Activated CD4-positive, alpha-beta T cell treated with anti-CD3 and anti-CD28 coated beads, Interleukin-2, amount 50 U/mL, for 16 hours (primary cell): ENCODE data around the gene ZFAND3.
"Not testable (repeated sequence)": the region's sequence is repeated elsewhere in the genome, so short reads cannot be mapped to it uniquely, and the experiment has no call there.

Experiments used
- DNase-seq: peaks from one replicate; pipeline ENCODE4 v3.0.0-alpha.2; 2020

Gene ZFAND3

DNA sequence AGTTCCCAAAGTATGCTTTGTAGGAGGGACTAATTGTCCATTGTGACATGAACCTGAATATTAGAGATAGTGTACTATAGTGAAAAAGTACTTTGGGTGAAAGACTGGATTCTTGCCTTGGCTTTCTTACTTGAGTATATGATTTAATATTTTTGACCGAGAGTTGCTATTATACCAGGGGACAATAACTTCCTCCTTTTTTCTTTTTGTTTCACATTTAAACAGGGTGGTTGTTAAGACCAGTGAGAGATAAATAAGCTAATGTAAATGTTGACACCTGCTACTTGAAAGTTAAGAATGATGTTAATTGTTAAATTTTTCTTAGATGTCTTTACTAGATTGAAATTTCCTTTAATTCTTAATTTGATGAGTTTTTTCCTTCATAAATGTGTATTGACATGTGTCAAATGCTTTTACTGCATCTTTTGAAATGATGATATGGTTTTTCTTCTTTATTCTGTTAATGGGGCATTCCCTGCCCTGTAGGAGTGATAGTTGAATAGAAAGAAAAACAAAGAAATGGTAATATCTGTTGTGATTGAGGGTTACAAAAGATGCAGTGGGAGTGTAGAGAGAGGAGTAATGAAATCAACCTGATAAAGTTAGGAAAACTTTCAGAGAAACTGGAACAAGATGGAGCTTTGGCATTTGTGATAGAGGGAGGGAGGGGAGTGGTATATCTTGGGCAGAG is 48.4 kb downstream of the ZFAND3 start:
- no peak for DNase-seq

- DNase-seq: peak; percentile 16
Observed at GRCh38 chr6:37868447-37868825, 48.9 kb downstream of the ZFAND3 start.

- no peak for DNase-seq
Observed at GRCh38 chr6:37871616-37872372, 52.3 kb downstream of the ZFAND3 start.

DNA sequence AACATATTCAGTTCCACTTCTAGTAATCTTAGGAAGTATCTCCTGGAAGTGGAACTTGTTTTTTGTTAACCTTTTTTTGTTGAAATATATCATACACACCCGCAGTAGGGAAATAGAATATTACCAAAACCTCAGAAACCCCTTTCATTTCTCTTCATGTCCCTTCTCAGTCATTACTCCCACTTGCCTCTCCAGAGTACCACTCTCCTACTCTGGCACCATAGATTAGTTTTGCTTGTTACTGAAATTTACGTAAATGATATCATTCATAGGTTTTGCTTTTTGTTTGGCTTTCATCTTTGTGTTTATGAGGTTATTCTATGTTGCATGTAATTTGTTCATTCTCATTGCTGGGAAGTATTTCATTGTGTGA is 52.8 kb downstream of the ZFAND3 start:
- DNase-seq: no peak

DNA sequence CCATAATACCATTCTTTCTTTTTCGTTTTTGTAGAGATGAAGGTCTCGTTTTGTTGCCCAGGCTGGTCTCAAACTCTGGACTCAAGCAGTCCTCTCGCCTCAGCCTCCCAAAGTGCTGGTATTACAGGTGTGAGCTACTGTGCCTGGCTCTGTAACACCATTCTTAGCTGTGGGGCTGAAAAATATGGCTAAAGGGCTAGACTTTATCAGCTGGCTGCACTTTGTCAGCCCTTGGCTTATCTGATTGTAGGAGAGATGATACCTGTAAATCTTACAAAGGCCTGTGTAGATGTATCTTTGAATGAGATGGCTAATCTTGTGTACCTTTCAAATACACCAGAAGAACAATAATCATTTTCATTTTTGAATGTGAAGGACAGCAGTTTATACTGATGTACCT is 55.2 kb downstream of the ZFAND3 start:
- no peak for DNase-seq

- DNase-seq: no peak
Observed at GRCh38 chr6:37875561-37876309, 56.2 kb downstream of the ZFAND3 start.

DNA sequence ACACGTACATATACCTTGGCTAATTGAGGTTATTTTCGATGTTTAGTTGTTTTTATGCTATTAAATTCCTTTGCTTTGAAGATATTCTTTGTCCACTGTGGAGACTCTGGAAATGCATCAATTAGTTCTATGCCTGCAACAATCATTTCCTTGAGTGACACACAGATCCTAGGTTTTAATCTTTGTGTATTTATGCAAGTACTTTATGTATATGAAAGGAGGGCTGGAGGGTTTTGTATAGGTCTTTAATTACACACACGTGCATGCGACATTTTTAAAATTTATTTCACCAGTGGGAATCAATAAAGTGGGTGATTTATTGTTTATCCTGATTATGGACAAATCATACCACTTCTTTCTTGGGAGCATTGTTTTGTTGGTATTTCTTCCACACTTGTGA is 57.3 kb downstream of the ZFAND3 start:
- no peak for DNase-seq

- no peak for DNase-seq
Observed at GRCh38 chr6:37877373-37878149, 58.0 kb downstream of the ZFAND3 start.

DNA sequence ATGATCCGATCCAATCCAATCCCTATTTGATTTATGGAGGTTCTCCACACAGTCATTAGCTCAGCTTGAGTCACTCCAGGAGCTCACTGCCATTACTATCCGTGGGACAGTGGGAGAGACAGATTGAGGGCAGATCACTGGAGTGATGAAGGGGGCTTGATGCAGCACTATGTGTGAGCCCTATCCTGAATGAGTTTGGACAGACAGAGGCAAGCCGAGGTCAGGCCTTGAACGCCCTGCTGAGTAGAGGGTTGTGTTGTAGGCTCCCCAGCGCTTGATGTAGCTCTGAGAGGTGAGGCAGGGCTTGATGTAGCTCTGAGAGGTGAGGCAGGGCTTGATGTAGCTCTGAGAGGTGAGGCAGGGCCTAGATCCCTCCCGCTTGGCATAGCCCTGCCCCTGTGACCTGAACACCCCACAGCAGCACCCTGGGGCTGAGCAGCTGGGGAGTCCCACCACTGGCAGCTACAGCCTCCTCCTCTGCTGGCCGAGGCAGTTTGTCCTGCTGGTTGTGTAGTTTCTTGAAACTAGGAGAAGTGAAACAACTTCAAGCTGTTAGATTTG is 58.7 kb downstream of the ZFAND3 start:
- DNase-seq: no peak

DNA sequence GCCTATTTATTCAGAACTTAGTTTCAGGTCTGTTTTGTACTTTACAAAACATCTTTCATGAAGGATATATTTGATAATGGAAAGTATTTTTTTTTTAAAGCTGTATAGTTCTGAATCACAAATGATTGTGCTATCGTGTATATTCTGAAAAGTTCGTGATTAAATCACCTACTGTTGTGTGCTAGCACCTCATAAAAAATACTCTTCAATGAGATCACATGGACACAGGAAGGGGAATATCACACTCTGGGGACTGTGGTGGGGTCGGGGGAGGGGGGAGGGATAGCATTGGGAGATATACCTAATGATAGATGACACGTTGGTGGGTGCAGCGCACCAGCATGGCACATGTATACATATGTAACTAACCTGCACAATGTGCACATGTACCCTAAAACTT is 61.1 kb downstream of the ZFAND3 start:
- not testable (repeated sequence) for DNase-seq

DNA sequence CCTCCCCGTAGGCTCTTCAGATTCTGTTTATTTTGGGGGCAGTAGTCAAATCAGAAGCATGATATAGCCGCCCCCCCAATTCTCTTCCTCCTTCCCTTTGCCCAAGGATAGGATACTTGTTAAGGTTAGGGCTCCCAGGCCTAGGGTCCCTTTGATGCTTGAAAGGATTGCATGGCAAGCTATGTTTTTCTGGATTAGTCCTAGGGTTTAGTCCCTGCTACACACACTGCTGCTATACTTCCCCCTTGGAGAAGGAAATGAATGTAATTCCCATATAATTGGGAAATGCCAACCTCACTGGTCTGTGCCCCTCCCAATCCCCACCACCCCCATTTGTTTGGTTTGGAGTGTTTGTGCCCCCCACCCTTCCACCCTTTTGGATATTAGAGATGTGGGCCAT is 62.8 kb downstream of the ZFAND3 start:
- no peak for DNase-seq

DNA sequence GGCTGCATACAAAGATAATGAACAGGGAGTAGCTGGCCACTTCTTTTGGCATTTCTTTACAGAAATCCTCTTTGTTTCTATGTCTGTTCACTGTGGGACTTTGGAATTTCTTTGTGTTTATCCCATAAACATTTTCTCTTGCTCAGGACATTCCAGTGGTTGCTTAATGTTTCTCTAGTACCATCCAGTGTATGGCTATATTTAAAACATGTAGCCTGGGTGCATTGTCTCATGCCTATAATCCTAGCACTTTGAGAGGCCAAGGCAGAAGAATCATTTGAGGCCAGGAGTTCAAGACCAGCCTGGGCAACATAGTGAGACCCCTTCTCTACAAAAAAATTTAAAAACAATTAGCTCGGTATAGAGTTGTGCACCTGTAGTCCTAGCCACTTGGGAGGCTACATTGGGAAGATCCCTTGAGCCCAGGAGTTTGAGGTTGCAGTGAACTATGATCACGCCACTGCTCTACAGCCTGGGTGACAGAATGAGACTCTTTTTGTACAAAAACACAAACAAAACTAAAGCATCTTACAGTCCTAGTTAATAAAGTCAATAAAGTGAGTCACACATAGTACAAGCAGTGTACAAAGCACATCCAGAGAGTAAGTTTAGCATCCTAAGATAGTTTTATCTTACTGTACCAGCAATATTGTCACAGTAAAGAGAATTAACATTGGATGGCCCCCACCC is 63.3 kb downstream of the ZFAND3 start:
- no peak for DNase-seq

DNA sequence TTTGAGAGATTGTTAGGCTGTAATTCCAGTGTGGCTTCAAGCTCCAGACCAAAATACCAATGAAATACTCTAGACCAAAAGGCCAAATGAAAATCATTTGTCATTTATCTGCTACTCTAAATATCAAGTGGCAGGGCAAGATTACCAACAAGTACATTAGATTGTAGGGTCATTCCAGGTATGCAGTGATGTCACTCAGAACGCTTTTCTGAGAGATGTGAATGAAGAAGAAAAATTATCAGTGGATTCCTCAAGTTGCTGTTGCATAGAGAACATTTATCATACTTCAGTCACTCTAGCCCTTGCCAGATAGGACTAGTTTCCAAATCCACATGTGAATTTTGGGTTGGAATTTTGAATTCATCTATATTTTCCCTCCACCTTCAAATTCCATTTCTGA is 65.0 kb downstream of the ZFAND3 start:
- DNase-seq: no peak

- DNase-seq: no peak
Observed at GRCh38 chr6:37889051-37889450, 69.5 kb downstream of the ZFAND3 start.

DNA sequence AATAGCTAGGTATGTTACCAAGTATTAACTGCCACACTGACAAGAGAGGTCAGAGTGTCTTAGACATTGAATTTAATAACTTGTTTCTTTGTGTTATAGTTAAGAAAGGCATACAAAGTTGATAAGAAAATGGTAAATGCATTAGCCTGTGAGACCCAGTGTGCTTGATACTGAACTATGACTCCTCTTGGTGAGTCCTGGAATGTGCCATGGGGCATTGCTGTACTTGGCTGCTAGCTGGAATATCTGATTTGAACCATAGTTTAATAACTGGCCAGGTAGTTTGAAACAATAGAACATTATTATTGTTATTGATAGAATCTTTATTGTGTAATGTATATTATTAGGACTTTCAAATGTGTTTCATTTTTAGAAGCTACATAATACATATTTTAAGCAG is 70.0 kb downstream of the ZFAND3 start:
- DNase-seq: no peak

- no peak for DNase-seq
Observed at GRCh38 chr6:37891072-37891471, 71.5 kb downstream of the ZFAND3 start.

GRCh38 chr6:37893257-37893656 is 73.7 kb downstream of the ZFAND3 start:
- DNase-seq: no peak

GRCh38 chr6:37893734-37894133 is 74.2 kb downstream of the ZFAND3 start:
- not testable (repeated sequence) for DNase-seq

GRCh38 chr6:37894585-37894984 is 75.1 kb downstream of the ZFAND3 start:
- no peak for DNase-seq

GRCh38 chr6:37897321-37897720 is 77.8 kb downstream of the ZFAND3 start:
- no peak for DNase-seq

DNA sequence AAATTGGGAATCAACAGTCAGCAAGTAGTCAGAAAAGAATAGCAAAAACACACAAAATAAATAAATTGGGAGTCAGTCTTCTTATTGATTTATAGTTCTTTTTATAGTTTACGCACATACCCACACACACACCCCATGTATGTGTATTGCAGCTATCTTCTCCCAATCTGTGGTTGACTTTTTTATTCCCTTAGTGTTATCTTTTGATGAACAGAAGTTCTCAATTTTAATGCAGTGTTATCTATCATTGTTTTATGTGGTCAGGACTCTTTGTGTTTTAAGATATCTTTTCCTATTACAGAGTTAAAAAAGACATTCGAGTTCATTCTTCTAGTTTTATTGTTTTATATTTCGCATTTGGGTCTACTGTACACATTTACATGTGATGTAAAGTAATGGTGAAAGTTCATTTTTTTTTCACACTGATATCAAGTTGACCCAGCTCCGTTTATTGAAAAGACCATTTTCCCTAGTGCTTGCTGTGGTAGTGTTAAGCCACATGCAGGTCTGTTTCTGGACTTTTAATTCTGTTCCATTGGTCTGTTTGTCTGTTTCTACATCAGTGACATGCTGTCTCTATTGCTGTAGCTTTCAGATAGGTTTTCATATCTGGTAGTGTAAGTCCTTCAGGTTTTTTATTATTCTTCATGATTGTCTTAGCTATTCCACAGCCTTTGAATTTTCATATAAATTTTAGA is 78.4 kb downstream of the ZFAND3 start:
- DNase-seq: no peak
